NCI-H2107 treated with DMSO at 0.1 percent for 48 hours (cell line): ENCODE measurements around the gene KCTD11.

Experiments
- DNase-seq: peaks from one replicate; lab custom pipeline; 2025; ENCODE audit not compliant: unreplicated experiment; lab: John Stamatoyannopoulos, UW

The KCTD11 gene

GRCh38 chr17:7351665-7352502 lies at the start of gene KCTD11:
TSS of gene KCTD11 (plus strand) at chr17:7352162.
- DNase-seq, result no peak

- no peak for DNase-seq
These were observed 47.8 kb upstream of the KCTD11 start for GRCh38 chr17:7304179-7304578.

- DNase-seq, result peak; percentile 91
These were observed 44.9 kb upstream of the KCTD11 start, which contains the start of gene EIF5A for GRCh38 chr17:7306911-7307685. TSS of gene EIF5A (plus strand) at chr17:7307628. CDS start at chr17:7309636, 2,008 bp downstream.

GRCh38 chr17:7307686-7308624 lies 44.0 kb upstream of the KCTD11 start:
- no peak for DNase-seq

GRCh38 chr17:7308625-7309433 lies 43.1 kb upstream of the KCTD11 start:
- DNase-seq, result peak; percentile 31

GRCh38 chr17:7309628-7310027 lies 42.3 kb upstream of the KCTD11 start:
- no peak for DNase-seq

GRCh38 chr17:7311110-7311705 lies 40.8 kb upstream of the KCTD11 start:
- DNase-seq, result no peak

GRCh38 chr17:7312432-7313087 lies 39.4 kb upstream of the KCTD11 start:
- DNase-seq, result no peak

GRCh38 chr17:7313088-7313889 lies 38.7 kb upstream of the KCTD11 start:
- DNase-seq, result no peak

GRCh38 chr17:7313890-7314718 lies 37.9 kb upstream of the KCTD11 start:
- no peak for DNase-seq

- no peak for DNase-seq
These were observed 37.0 kb upstream of the KCTD11 start, which contains the start of gene GPS2 for GRCh38 chr17:7314719-7315569. TSS of gene GPS2 (minus strand) at chr17:7315360. CDS start at chr17:7315052, 308 bp downstream.

- DNase-seq, result no peak
These were observed 36.3 kb upstream of the KCTD11 start for GRCh38 chr17:7315570-7316235.

- no peak for DNase-seq
These were observed 34.7 kb upstream of the KCTD11 start for GRCh38 chr17:7317161-7317803.

GRCh38 chr17:7318121-7318860 lies 33.7 kb upstream of the KCTD11 start:
- no peak for DNase-seq

- no peak for DNase-seq
These were observed 30.5 kb upstream of the KCTD11 start for GRCh38 chr17:7321466-7321865.
